Stomach (tissue), 4 donors: ENCODE data around the gene INSIG2.

Experiments used
- CTCF ChIP-seq, 7 experiments: fragments of 450-650 bp in 4 of 7; fragments of 200-600 bp in 3 of 7; sonication (generic) in 3 of 7; IDR thresholded peaks; one replicate each; pipeline ENCODE4 v1.5.1; 2016 to 2019; ENCODE audit warnings: antibody characterized with exemption in 7 of 7, control low read depth in 2 of 7, mild to moderate bottlenecking in 1 of 7
- EP300 ChIP-seq: sonication (generic); formaldehyde crosslinking; IDR thresholded peaks from one replicate; pipeline ENCODE4 v1.6.1; 2017; ENCODE audit warnings: antibody characterized with exemption

GRCh38 chr2:118059919-118060478 lies 28.3 kb upstream of the INSIG2 start:
- TF ChIP-seq CTCF (IDR thresholded peaks at IDR 0.05) (no peak), EP300 (no peak)
